Nephron progenitor cell (in vitro differentiated cells): Measurements from ENCODE around the gene MAP7D2.

ENCODE experiments used
- DNase-seq: peaks from one replicate; pipeline ENCODE4 v3.0.0; 2021
- H3K27ac Mint-ChIP-seq: 2 replicates; pipeline ENCODE4 v1.8.0; 2021; ENCODE audit warnings: mild to moderate bottlenecking, moderate library complexity, mixed read lengths
- H3K27me3 Mint-ChIP-seq: 2 replicates; pipeline ENCODE4 v1.8.0; 2021; ENCODE audit warnings: mild to moderate bottlenecking, low read depth, mixed read lengths; ENCODE audit not compliant: poor library complexity
- H3K36me3 Mint-ChIP-seq: 2 replicates; pipeline ENCODE4 v1.8.0; 2021; ENCODE audit warnings: low read depth, mixed read lengths
- H3K4me1 Mint-ChIP-seq: 2 replicates; pipeline ENCODE4 v1.8.0; 2021; ENCODE audit warnings: mixed read lengths
- H3K4me3 Mint-ChIP-seq: 2 replicates; pipeline ENCODE4 v1.8.0; 2021; ENCODE audit warnings: mild to moderate bottlenecking, moderate library complexity, mixed read lengths
- H3K9me3 Mint-ChIP-seq: 2 replicates; pipeline ENCODE4 v1.8.0; 2021; ENCODE audit warnings: mild to moderate bottlenecking, moderate library complexity, mixed read lengths
- CTCF ChIP-seq: fragments of 200-600 bp; sonication (generic); IDR thresholded peaks from 2 replicates; pipeline ENCODE4 v1.5.0; 2021; ENCODE audit warnings: antibody characterized with exemption

The MAP7D2 gene

GRCh38 chrX:20101934-20102581 is 14.6 kb downstream of the MAP7D2 start:
- Mint-ChIP-seq H3K27me3 (peaks cover 8% of the 10 kb centered on the region), H3K4me3 (no peak overlapping the region), H3K9me3 (peaks cover 60% of the 10 kb centered on the region), H3K27ac (no peak overlapping the region), H3K4me1 (no peaks in the 10 kb centered on the region), H3K36me3 (no peaks in the 10 kb centered on the region)
- TF ChIP-seq CTCF, result no peak
- no peak for DNase-seq

- Mint-ChIP-seq H3K27me3 (peaks cover 3% of the 10 kb centered on the region), H3K9me3 (peaks cover 46% of the 10 kb centered on the region), H3K36me3 (no peaks in the 10 kb centered on the region), H3K4me1 (no peaks in the 10 kb centered on the region), H3K4me3 (no peak overlapping the region), H3K27ac (no peak overlapping the region)
- DNase-seq, result no peak
- TF ChIP-seq CTCF, result no peak
Observed at GRCh38 chrX:20091499-20091898, 25.2 kb downstream of the MAP7D2 start.

- Mint-ChIP-seq H3K9me3 (peaks cover 38% of the 10 kb centered on the region), H3K27me3 (peaks cover 3% of the 10 kb centered on the region), H3K36me3 (no peaks in the 10 kb centered on the region), H3K27ac (no peak overlapping the region), H3K4me1 (no peaks in the 10 kb centered on the region), H3K4me3 (no peak overlapping the region)
- DNase-seq, result no peak
- no peak for TF ChIP-seq CTCF
Observed at GRCh38 chrX:20089845-20090244, 26.9 kb downstream of the MAP7D2 start.

GRCh38 chrX:20080277-20080676 is 36.4 kb downstream of the MAP7D2 start:
- Mint-ChIP-seq H3K4me1 (no peaks in the 10 kb centered on the region), H3K4me3 (no peak overlapping the region), H3K27me3 (peaks cover 10% of the 10 kb centered on the region), H3K9me3 (peaks cover 31% of the 10 kb centered on the region), H3K36me3 (no peaks in the 10 kb centered on the region), H3K27ac (no peak overlapping the region)
- TF ChIP-seq CTCF, result no peak
- no peak for DNase-seq

GRCh38 chrX:20071511-20072079 is 45.1 kb downstream of the MAP7D2 start:
- Mint-ChIP-seq H3K4me3 (no peak overlapping the region), H3K36me3 (no peaks in the 10 kb centered on the region), H3K9me3 (peaks cover 52% of the 10 kb centered on the region), H3K27ac (no peak overlapping the region), H3K27me3 (peaks cover 12% of the 10 kb centered on the region), H3K4me1 (peaks cover 15% of the 10 kb centered on the region)
- TF ChIP-seq CTCF, result no peak
- no peak for DNase-seq
